Smooth muscle cell (in vitro differentiated cells): ENCODE results near the gene GFOD1. TPM values are rescaled to one million over a fixed set of nuclear protein-coding genes. Genes with fewer than 3 reads are reported as not detected.

Source experiments
- DNase-seq: peaks from one replicate; lab custom pipeline; 2025; ENCODE audit not compliant: unreplicated experiment; lab: John Stamatoyannopoulos, UW
- H2AFZ ChIP-seq: fragments of 200-600 bp; sonication (generic); 2 replicates; pipeline ENCODE4 v1.6.0; 2016; ENCODE audit warnings: antibody characterized with exemption, low read depth, mild to moderate bottlenecking
- H3F3A ChIP-seq: fragments of 200-600 bp; sonication (generic); 2 replicates; pipeline ENCODE4 v1.6.0; 2017; ENCODE audit warnings: antibody characterized with exemption, low read depth
- H3K27ac ChIP-seq: fragments of 200-600 bp; sonication (generic); 2 replicates; pipeline ENCODE4 v1.5.1; 2016; ENCODE audit warnings: low read depth, mild to moderate bottlenecking
- H3K27me3 ChIP-seq: fragments of 200-600 bp; sonication (generic); 2 replicates; pipeline ENCODE4 v1.6.1; 2016; ENCODE audit warnings: low read depth, mild to moderate bottlenecking
- H3K36me3 ChIP-seq: fragments of 200-600 bp; sonication (generic); 2 replicates; pipeline ENCODE4 v1.5.1; 2016; ENCODE audit warnings: low read depth
- H3K4me1 ChIP-seq: fragments of 200-600 bp; sonication (generic); 2 replicates; pipeline ENCODE4 v1.5.1; 2016; ENCODE audit warnings: low read depth
- H3K4me2 ChIP-seq: fragments of 200-600 bp; sonication (generic); 2 replicates; pipeline ENCODE4 v1.6.0; 2016; ENCODE audit warnings: mild to moderate bottlenecking
- H3K4me3 ChIP-seq: fragments of 200-600 bp; sonication (generic); 2 replicates; pipeline ENCODE4 v1.5.1; 2016; ENCODE audit warnings: mild to moderate bottlenecking
- H3K79me2 ChIP-seq: fragments of 200-600 bp; sonication (generic); 2 replicates; pipeline ENCODE4 v1.6.0; 2016; ENCODE audit warnings: low read depth, mild to moderate bottlenecking
- H3K9ac ChIP-seq: fragments of 200-600 bp; sonication (generic); 2 replicates; pipeline ENCODE4 v1.6.0; 2016; ENCODE audit warnings: low read depth
- H3K9me3 ChIP-seq: fragments of 200-600 bp; sonication (generic); replicated peaks from 2 replicates; pipeline ENCODE4 v1.5.1; 2016; ENCODE audit warnings: low read depth
- H4K20me1 ChIP-seq: fragments of 200-600 bp; sonication (generic); 2 replicates; pipeline ENCODE4 v1.6.0; 2016; ENCODE audit warnings: low read depth
- CTCF ChIP-seq: fragments of 200-600 bp; sonication (generic); IDR thresholded peaks from 2 replicates; pipeline ENCODE4 v1.5.1; 2017; ENCODE audit warnings: borderline replicate concordance, mild to moderate bottlenecking, antibody characterized with exemption; ENCODE audit not compliant: insufficient read depth, poor library complexity, severe bottlenecking
- WGBS: methylation state at CpG from one replicate; pipeline ENCODE4 v1.1.7; 2016; ENCODE audit warnings: low lambda C conversion rate; 5-methylcytosine and 5-hydroxymethylcytosine counted together
- polyA plus RNA-seq: library from polyadenylated mRNA; unstranded; fragments of >200 nt; fragmentation: Nextera tagmentation; extraction: Ambion mirVana; gene quantifications from 2 replicates; pipeline ENCODE4 v1.2.1, GENCODE V29; 2016
- total RNA-seq: library from RNA; depleted of rRNA; stranded (reverse); fragments of >200 nt; gene quantifications from 2 replicates; pipeline ENCODE4 v1.2.3, GENCODE V29; 2014

The GFOD1 gene
- total and polyA plus RNA-seq, 2 experiments from 2014 or later = 9.6 to 14.0 TPM

GRCh38 chr6:13457577-13457976 lies 29.8 kb downstream of the GFOD1 start:
- peaks cover 3% of the 10 kb centered on the region for H3F3A ChIP-seq
- H3K27ac ChIP-seq = no peak overlapping the region
- H3K27me3 ChIP-seq = no peaks in the 10 kb centered on the region
- peaks cover 51% of the 10 kb centered on the region for H3K79me2 ChIP-seq
- no peaks in the 10 kb centered on the region for H3K9me3 ChIP-seq
- no peak overlapping the region for H3K4me3 ChIP-seq
- no peak for DNase-seq
- peaks cover 4% of the 10 kb centered on the region for H4K20me1 ChIP-seq
- no peaks in the 10 kb centered on the region for H3K36me3 ChIP-seq
- no peak overlapping the region for H3K9ac ChIP-seq
- peaks cover 17% of the 10 kb centered on the region for H3K4me1 ChIP-seq
- H2AFZ ChIP-seq = no peak overlapping the region
- TF ChIP-seq CTCF = no peak
- WGBS = 84% methylated on average over 7 of the region's 7 CpGs
- H3K4me2 ChIP-seq = no peak overlapping the region

- Histone ChIP-seq H3F3A (peaks cover 3% of the 10 kb centered on the region), H3K36me3 (no peaks in the 10 kb centered on the region), H3K9ac (no peak overlapping the region), H3K27ac (no peak overlapping the region), H3K9me3 (no peaks in the 10 kb centered on the region), H3K4me1 (peaks cover 10% of the 10 kb centered on the region), H3K79me2 (peaks cover 37% of the 10 kb centered on the region), H4K20me1 (no peaks in the 10 kb centered on the region), H3K27me3 (no peaks in the 10 kb centered on the region), H2AFZ (no peak overlapping the region), H3K4me2 (no peak overlapping the region), H3K4me3 (no peak overlapping the region)
- whole genome bisulfite sequencing = 79% methylated on average over 5 of the region's 5 CpGs
- TF ChIP-seq CTCF = no peak
- DNase-seq = no peak
These were observed 31.8 kb downstream of the GFOD1 start for GRCh38 chr6:13455552-13455966.

GRCh38 chr6:13454286-13455221 lies 32.8 kb downstream of the GFOD1 start:
- no peaks in the 10 kb centered on the region for H4K20me1 ChIP-seq
- no peak for DNase-seq

More at GRCh38 chr6:13454286-13455221, 32.8 kb downstream of the GFOD1 start:
- peaks cover 10% of the 10 kb centered on the region for H3K4me1 ChIP-seq
- no peak overlapping the region for H3K4me3 ChIP-seq
- no peak overlapping the region for H2AFZ ChIP-seq
- H3K36me3 ChIP-seq = no peaks in the 10 kb centered on the region
- H3K27ac ChIP-seq = peak overlapping the region; percentile 72
- no peak for TF ChIP-seq CTCF
- peaks cover 28% of the 10 kb centered on the region for H3K79me2 ChIP-seq
- 54% methylated on average over 11 of the region's 11 CpGs for WGBS
- H3K27me3 ChIP-seq = no peaks in the 10 kb centered on the region
- no peaks in the 10 kb centered on the region for H3K9me3 ChIP-seq
- peaks cover 3% of the 10 kb centered on the region for H3F3A ChIP-seq
- peak overlapping the region; percentile 11 for H3K4me2 ChIP-seq
- peak overlapping the region; percentile 24 for H3K9ac ChIP-seq
